BLaER1 treated with 17β-estradiol and CSF1 and Interleukin-3, amounts not matched to agents 10 nM and 100 nM (cell line): Measurements from ENCODE around the gene B4GALT6.

Experiments used
- H3K27ac ChIP-seq, 11 experiments: shearing (Covaris generic); formaldehyde crosslinking; 2 replicates each; pipeline ENCODE4 v1.8.1; 2022
- H3K27me3 ChIP-seq, 11 experiments: shearing (Covaris generic); formaldehyde crosslinking; 2 replicates each; pipeline ENCODE4 v1.8.1; 2022
- H3K36me3 ChIP-seq, 11 experiments: shearing (Covaris generic); formaldehyde crosslinking; 2 replicates each; pipeline ENCODE4 v1.8.1; 2022
- H3K4me1 ChIP-seq, 10 experiments: shearing (Covaris generic); formaldehyde crosslinking; 2 replicates each; pipeline ENCODE4 v1.8.1; 2022
- H3K4me2 ChIP-seq, 11 experiments: shearing (Covaris generic); formaldehyde crosslinking; 2 replicates each; pipeline ENCODE4 v1.8.1; 2022
- H3K4me3 ChIP-seq, 10 experiments: shearing (Covaris generic); formaldehyde crosslinking; 2 replicates each; pipeline ENCODE4 v1.8.1; 2022
- H3K9ac ChIP-seq, 11 experiments: shearing (Covaris generic); formaldehyde crosslinking; 2 replicates each; pipeline ENCODE4 v1.8.1; 2022
- H3K9me3 ChIP-seq, 11 experiments: shearing (Covaris generic); formaldehyde crosslinking; replicated peaks in 1 of 11; 2 replicates each; pipeline ENCODE4 v1.8.1; 2022
- H4K20me1 ChIP-seq, 11 experiments: shearing (Covaris generic); formaldehyde crosslinking; 2 replicates each; pipeline ENCODE4 v1.8.1; 2022
- Cebpa-rat ChIP-seq, 11 experiments: shearing (Covaris generic); IDR thresholded peaks; 2 replicates each; pipeline ENCODE4 v1.8.1; 2022

Gene B4GALT6

GRCh38 chr18:31659576-31660177 is 24.7 kb downstream of the B4GALT6 start:
- H3K4me2 ChIP-seq = peak overlapping the region; percentile 64 to 80 (median 73)
- peaks cover 22 to 32% (median 25%) of the 10 kb centered on the region in 10 experiments for H3K4me1 ChIP-seq
- no peak overlapping the region for H3K4me3 ChIP-seq
- peaks cover 0 to 9% (median 0%) of the 10 kb centered on the region in 11 experiments; a peak in 1 of 22 replicates for H3K36me3 ChIP-seq
- peak overlapping the region in 2 of 11 experiments; percentile 24 to 34; a peak in 2 of 22 replicates for H3K9ac ChIP-seq
- H4K20me1 ChIP-seq = no peaks in the 10 kb centered on the region
- TF ChIP-seq Cebpa-rat (IDR thresholded peaks at IDR 0.05) = no peak
- H3K27me3 ChIP-seq = no peaks in the 10 kb centered on the region
- peak overlapping the region in 9 of 11 experiments; percentile 35 to 63 (median 50); a peak in 16 of 22 replicates for H3K27ac ChIP-seq
- H3K9me3 ChIP-seq = no peaks in the 10 kb centered on the region

DNA sequence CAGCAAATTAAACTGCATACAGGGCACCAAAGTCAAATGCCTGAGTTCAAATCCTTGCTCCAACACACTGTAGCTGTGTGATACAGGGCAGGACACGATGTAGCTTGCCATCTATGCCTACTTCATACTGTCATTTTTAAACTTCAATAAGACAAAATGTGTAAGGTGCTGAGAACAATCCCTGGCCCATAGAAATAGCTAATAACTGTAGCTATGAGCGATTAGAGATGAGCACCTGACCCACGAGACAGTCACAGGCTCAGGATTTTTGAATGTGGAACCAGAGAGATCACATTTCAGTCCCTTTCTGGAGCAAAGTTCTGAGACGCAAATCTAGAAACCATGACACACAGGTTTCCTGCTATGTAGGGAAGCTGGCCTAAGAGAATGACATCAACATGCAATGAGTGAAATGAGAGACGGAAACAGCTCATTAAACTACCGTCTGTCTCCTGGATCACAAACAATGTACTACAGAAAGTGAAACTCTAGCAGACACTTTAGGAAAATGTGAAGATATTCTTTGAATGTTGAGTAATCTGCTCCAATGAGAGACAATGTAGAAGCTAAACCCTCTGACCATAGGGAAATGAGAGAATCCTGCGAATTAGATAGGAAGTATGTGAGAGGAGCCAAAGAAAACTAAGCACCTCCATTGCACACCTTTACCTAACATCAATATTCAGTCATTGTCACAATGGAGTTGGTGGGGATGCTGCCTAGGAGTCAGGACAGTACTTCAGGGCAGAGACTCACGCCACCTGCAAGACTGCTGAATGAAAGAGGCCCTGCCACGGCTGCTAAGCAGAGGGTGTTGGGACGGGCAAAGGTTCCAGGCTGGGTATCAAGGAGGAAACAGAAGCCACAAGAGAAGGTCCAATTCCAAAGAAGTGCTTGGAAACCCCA is 25.5 kb downstream of the B4GALT6 start:
- Histone ChIP-seq H3K9ac (peak overlapping the region in 4 of 11 experiments; percentile 19 to 45 (median 29); a peak in 5 of 22 replicates), H3K27me3 (no peaks in the 10 kb centered on the region), H3K4me2 (peak overlapping the region; percentile 64 to 80 (median 73)), H3K4me1 (peaks cover 22 to 32% (median 25%) of the 10 kb centered on the region in 10 experiments), H3K27ac (peak overlapping the region in 10 of 11 experiments; percentile 1 to 63 (median 50); a peak in 18 of 22 replicates), H3K36me3 (peaks cover 0 to 4% (median 0%) of the 10 kb centered on the region in 11 experiments; a peak in 1 of 22 replicates), H4K20me1 (no peaks in the 10 kb centered on the region), H3K9me3 (no peaks in the 10 kb centered on the region), H3K4me3 (no peak overlapping the region)
- no peak for TF ChIP-seq Cebpa-rat (IDR thresholded peaks at IDR 0.05)

- no peaks in the 10 kb centered on the region for H3K9me3 ChIP-seq
- peaks cover 22 to 39% (median 31%) of the 10 kb centered on the region in 10 experiments for H3K4me1 ChIP-seq
- peak overlapping the region in 3 of 11 experiments; percentile 19 to 45 (median 34); a peak in 2 of 22 replicates for H3K9ac ChIP-seq
- no peaks in the 10 kb centered on the region for H3K27me3 ChIP-seq
- TF ChIP-seq Cebpa-rat (IDR thresholded peaks at IDR 0.05) = no peak
- H3K36me3 ChIP-seq = no peaks in the 10 kb centered on the region
- peak overlapping the region; percentile 64 to 80 (median 73) for H3K4me2 ChIP-seq
- H3K27ac ChIP-seq = peak overlapping the region in 6 of 11 experiments; percentile 4 to 63 (median 46); a peak in 9 of 22 replicates
- no peak overlapping the region for H3K4me3 ChIP-seq
- no peaks in the 10 kb centered on the region for H4K20me1 ChIP-seq
These were observed 26.3 kb downstream of the B4GALT6 start for GRCh38 chr18:31657823-31658669.

- Histone ChIP-seq H3K27me3 (no peaks in the 10 kb centered on the region), H3K4me1 (peaks cover 29 to 49% (median 44%) of the 10 kb centered on the region in 10 experiments), H3K4me2 (no peak overlapping the region), H3K9ac (no peak overlapping the region), H3K36me3 (no peaks in the 10 kb centered on the region), H3K4me3 (no peak overlapping the region), H3K27ac (no peak overlapping the region), H4K20me1 (no peaks in the 10 kb centered on the region), H3K9me3 (no peaks in the 10 kb centered on the region)
- no peak for TF ChIP-seq Cebpa-rat (IDR thresholded peaks at IDR 0.05)
These were observed 27.6 kb downstream of the B4GALT6 start for GRCh38 chr18:31656754-31657153.

DNA sequence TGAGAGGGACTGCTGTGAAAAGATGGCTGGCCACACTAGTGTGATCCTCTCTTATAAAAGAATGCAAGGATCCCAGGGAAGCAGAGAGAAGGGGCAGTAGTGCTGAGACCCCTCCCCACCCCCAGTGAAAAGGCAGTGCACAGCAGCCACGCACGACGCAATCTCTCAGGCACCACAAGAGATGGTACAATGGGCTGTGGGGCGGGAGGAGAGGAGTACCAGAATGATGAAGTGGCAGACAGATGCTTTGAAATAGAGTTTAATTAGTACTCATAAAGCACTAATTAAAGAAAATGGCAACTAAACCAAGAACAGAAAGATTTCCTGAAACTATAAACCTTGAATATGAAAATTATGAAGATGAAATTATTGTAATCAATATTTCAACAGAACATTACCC is 29.0 kb downstream of the B4GALT6 start:
- TF ChIP-seq Cebpa-rat (IDR thresholded peaks at IDR 0.05) = no peak
- H3K36me3 ChIP-seq = no peaks in the 10 kb centered on the region
- no peak overlapping the region for H3K4me2 ChIP-seq
- no peak overlapping the region for H3K9ac ChIP-seq
- H3K27me3 ChIP-seq = no peaks in the 10 kb centered on the region
- H3K27ac ChIP-seq = no peak overlapping the region
- no peaks in the 10 kb centered on the region for H4K20me1 ChIP-seq
- no peak overlapping the region for H3K4me3 ChIP-seq
- H3K9me3 ChIP-seq = no peaks in the 10 kb centered on the region
- peaks cover 29 to 58% (median 49%) of the 10 kb centered on the region in 10 experiments for H3K4me1 ChIP-seq

GRCh38 chr18:31652877-31653276 is 31.5 kb downstream of the B4GALT6 start:
- Histone ChIP-seq H3K4me3 (no peak overlapping the region), H3K36me3 (no peaks in the 10 kb centered on the region), H3K9ac (no peak overlapping the region), H3K4me1 (peaks cover 11 to 44% (median 27%) of the 10 kb centered on the region in 10 experiments), H3K27me3 (no peaks in the 10 kb centered on the region), H4K20me1 (no peaks in the 10 kb centered on the region), H3K9me3 (no peaks in the 10 kb centered on the region), H3K4me2 (peak overlapping the region; percentile 46 to 77 (median 62)), H3K27ac (no peak overlapping the region)
- TF ChIP-seq Cebpa-rat (IDR thresholded peaks at IDR 0.05) = no peak

DNA sequence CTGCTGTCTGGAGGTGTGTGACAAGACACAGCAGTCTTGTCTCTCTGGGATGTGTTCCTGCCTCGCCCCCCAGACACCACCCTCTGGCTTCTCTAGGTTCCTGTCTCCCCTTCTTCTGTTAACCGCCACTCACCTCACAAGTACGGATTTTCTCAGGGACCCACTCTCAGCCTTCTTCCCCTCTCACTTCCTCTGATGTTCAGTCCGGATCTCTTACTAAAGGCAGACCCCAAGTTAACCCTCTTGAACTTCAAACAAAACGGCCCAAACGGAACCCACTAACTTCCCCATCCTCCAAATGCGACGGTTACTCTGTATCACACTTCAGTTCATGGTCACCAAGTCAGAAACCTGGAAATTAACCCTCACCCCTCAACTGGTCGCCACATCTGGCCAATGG is 32.0 kb downstream of the B4GALT6 start:
- Histone ChIP-seq H3K4me3 (no peak overlapping the region; a peak in 1 of 20 replicates), H3K36me3 (no peaks in the 10 kb centered on the region), H3K9me3 (no peaks in the 10 kb centered on the region), H3K4me1 (peaks cover 10 to 43% (median 23%) of the 10 kb centered on the region in 10 experiments), H3K9ac (no peak overlapping the region), H3K4me2 (peak overlapping the region; percentile 46 to 77 (median 62)), H3K27ac (no peak overlapping the region), H3K27me3 (no peaks in the 10 kb centered on the region), H4K20me1 (no peaks in the 10 kb centered on the region)
- TF ChIP-seq Cebpa-rat (IDR thresholded peaks at IDR 0.05) = no peak

DNA sequence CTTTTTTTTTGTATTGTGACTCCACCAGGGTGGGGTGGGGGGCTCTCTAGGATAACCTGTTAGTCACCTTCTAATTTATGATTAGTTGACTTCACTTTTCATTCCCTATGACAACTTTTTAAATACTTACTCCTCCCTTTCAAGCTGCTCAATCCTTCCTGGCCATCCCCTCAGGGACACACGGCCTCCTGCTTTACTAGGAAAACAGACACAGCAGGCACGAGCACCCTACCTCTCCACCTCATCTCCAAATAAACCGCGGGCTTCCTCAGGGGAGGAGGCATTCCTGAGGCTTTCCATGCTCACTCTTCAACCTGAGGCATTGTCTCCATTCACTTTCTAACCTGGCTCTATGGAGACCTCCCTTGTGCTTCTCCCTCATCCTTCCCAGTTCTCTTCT is 33.0 kb downstream of the B4GALT6 start:
- peak overlapping the region in 6 of 11 experiments; percentile 50 to 77 (median 61); a peak in 6 of 22 replicates for H3K4me2 ChIP-seq
- H3K36me3 ChIP-seq = no peaks in the 10 kb centered on the region
- no peaks in the 10 kb centered on the region for H4K20me1 ChIP-seq
- no peak overlapping the region for H3K4me3 ChIP-seq
- no peaks in the 10 kb centered on the region for H3K27me3 ChIP-seq
- no peak overlapping the region for H3K27ac ChIP-seq
- peaks cover 14 to 52% (median 29%) of the 10 kb centered on the region in 10 experiments for H3K4me1 ChIP-seq
- H3K9me3 ChIP-seq = no peaks in the 10 kb centered on the region
- no peak for TF ChIP-seq Cebpa-rat (IDR thresholded peaks at IDR 0.05)
- no peak overlapping the region for H3K9ac ChIP-seq
